Vagina (tissue), 2 donors: ENCODE results near the gene NFIA.

Experiments
- POLR2A ChIP-seq, 2 donors: fragments of 450-650 bp; IDR thresholded peaks; one replicate each; pipeline ENCODE4 v1.6.1; 2017; ENCODE audit warnings: antibody characterized with exemption in 2 of 2, mild to moderate bottlenecking in 2 of 2, moderate library complexity in 2 of 2
- POLR2AphosphoS5 ChIP-seq, 2 donors: sonication (generic); formaldehyde crosslinking; IDR thresholded peaks; one replicate each; pipeline ENCODE4 v1.9.0; 2017; ENCODE audit warnings: antibody characterized with exemption in 2 of 2, mild to moderate bottlenecking in 2 of 2, low read depth in 1 of 2; ENCODE audit not compliant: insufficient read depth in 1 of 2
- TF ChIP-seq, protein P1 (sequence below), 3 experiments: fragments of 450-650 bp in 2 of 3; fragments of 200-600 bp in 1 of 3; sonication (generic) in 1 of 3; IDR thresholded peaks; one replicate each; pipeline ENCODE4 v1.5.1; 2017 to 2019; ENCODE audit warnings: antibody characterized with exemption in 3 of 3, mild to moderate bottlenecking in 2 of 3, moderate library complexity in 2 of 3

DNA sequence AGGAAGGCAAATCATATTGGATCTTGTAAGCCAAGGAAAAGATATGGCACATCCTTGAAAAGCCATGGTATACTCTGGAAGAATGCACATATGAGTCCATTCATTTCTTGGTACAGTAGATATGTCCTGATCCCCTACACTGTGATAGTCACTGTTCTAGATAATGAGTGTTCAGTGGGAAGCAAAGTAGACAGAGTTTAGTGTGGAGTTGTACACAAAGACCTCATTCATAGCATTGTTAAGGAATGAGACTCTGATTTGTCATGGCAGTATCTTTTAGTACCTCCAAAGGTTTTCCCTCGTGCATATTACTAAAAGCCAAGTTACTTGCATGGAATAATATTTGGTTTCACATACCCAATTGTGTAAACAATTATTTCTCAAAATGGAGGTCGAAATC is 204.7 kb downstream of the NFIA start:
- TF ChIP-seq POLR2A (IDR thresholded peaks at IDR 0.05) (no peak), POLR2AphosphoS5 (IDR thresholded peaks at IDR 0.05; ENCODE audit: insufficient read depth in 1 of 2, low read depth in 1 of 2) (no peak)
- TF ChIP-seq, protein P1, sequence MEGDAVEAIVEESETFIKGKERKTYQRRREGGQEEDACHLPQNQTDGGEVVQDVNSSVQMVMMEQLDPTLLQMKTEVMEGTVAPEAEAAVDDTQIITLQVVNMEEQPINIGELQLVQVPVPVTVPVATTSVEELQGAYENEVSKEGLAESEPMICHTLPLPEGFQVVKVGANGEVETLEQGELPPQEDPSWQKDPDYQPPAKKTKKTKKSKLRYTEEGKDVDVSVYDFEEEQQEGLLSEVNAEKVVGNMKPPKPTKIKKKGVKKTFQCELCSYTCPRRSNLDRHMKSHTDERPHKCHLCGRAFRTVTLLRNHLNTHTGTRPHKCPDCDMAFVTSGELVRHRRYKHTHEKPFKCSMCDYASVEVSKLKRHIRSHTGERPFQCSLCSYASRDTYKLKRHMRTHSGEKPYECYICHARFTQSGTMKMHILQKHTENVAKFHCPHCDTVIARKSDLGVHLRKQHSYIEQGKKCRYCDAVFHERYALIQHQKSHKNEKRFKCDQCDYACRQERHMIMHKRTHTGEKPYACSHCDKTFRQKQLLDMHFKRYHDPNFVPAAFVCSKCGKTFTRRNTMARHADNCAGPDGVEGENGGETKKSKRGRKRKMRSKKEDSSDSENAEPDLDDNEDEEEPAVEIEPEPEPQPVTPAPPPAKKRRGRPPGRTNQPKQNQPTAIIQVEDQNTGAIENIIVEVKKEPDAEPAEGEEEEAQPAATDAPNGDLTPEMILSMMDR (IDR thresholded peaks at IDR 0.05) = no peak
